ENCODE data around the gene WNK2.
"Not testable (repeated sequence)": the region's sequence is repeated elsewhere in the genome, so short reads cannot be mapped to it uniquely, and the experiment has no call there.

Gene WNK2

DNA sequence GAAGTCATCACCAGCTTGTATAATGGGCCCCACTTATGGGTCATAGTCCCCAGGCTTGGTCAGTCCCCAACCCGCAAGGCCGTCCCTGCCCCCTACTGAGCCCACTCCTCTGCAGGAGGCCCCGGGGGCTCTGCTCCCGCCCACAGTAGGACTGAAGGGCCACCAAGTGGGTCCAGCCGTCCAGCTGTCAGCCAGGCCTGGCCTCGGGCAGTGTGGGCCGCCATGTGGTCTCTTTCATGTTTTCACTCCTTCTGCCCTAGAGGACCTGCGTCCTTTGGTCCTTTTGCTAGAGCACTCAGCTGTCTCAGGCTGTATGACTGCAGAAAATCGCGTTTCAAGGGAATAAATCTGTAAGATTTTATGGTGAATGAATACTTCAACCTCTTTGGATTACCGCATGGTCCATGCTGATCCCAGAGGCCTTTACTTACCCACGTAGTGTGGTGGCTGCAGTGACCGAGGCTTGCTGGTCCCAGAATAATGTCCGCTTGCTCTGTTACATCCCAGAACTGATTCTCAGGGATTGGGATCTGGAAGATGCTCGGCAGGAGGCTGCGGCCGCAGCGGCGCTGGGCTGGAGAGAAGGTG is 161.8 kb downstream of the WNK2 start:
- no peak for DNase-seq

- DNase-seq: no peak
Observed at GRCh38 chr9:93346231-93347112, 162.5 kb downstream of the WNK2 start.

DNA sequence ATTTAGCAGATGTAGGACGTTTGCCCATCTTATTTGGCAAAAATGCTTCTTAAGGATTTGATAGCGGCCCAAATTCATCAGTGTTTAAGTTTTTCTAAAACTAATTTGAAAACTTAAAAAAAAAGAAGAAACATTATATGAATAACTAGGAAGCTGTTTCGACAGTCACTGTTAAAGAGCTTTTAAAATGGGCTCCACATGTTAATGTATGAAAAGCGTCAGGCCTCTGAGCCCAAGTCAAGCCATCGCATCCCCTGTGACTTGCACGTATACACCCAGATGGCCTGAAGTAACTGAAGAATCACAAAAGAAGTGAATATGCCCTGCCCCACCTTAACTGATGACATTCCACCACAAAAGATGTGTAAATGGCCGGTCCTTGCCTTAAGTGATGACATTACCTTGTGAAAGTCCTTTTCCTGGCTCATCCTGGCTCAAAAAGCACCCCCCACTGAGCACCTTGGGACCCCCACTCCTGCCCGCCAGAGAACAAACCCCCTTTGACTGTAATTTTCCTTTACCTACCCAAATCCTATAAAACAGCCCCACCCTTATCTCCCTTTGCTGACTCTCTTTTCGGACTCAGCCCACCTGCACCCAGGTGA is 163.5 kb downstream of the WNK2 start:
- DNase-seq: not testable (repeated sequence)

DNA sequence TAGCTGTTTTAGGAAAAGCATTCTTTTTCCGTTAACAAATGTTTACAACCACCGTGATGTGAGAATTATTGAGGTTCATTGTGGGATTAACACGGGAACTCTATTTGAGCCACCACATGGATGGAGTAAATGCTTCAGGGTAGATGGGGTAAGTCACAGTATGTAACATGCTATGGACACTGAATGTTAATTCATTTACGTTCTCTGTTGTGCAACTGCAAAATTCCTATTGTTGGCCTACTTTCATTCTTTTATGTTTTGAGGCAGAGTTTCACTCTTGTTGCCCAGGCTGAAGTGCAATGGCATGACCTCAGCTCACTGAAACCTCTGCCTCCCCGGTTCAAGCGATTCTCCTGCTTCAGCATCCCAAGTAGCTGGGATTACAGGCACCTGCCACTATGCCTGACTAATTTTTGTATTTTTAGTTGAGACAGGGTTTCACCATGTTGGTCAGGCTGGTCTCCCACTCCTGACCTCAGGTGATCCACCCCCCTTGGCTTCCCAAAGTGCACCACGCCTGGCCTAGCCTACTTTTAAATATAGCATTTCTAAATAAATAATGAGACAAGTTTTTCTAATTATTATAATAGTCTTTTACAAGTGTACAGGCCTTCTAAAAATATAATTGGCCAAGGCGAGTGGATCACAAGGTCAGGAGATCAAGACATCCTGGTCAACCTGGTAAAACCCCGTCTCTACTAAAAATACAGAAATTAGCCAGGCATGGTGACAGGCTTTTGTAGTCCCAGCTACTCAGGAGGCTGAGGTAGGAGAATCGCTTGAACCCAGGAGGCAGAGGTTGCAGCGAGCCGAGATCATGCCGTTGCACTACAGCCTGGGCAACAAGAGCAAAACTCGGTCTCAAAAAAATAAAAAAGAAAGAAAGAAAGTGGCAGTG is 169.7 kb downstream of the WNK2 start:
- not testable (repeated sequence) for DNase-seq

DNA sequence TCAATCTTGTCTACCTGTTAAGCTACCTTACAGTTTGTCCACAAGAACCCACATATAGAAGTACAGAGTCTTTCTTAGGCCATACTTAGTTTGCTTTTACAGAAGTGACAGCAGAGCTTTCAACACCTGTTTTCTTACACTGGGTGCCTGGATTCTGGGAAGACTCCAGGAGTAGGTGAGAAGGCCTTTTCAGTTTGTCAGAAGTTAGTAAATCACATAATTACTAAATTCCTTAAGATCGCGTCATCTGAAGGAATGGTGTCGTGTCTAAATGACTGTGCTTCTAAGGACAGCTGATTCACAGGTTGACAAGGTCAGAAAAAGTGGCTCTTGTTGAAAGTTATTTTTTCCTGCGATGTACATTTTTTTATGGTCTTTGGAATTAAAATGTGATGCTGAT is 170.5 kb downstream of the WNK2 start:
- DNase-seq: no peak

GRCh38 chr9:93355827-93356226 is 171.9 kb downstream of the WNK2 start:
- DNase-seq: no peak

DNA sequence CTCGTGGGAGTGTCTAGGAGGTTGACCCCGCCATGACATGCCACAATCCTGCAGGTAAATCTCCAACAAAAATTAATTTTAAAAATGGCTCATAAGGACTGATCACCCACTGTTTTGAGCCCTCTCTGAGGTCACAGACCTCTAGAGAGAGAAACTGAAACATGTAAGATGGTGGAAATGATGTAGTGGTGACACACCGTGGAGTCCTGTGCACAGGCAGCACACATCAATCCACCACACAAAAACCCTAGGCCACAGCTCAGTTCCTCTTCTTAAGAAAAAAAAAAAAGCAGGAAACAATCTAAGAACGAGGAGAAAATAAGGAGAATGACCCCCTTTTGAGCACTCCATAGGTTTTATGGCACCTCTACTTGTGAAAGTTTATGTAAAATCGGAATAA is 173.7 kb downstream of the WNK2 start:
- no peak for DNase-seq

DNA sequence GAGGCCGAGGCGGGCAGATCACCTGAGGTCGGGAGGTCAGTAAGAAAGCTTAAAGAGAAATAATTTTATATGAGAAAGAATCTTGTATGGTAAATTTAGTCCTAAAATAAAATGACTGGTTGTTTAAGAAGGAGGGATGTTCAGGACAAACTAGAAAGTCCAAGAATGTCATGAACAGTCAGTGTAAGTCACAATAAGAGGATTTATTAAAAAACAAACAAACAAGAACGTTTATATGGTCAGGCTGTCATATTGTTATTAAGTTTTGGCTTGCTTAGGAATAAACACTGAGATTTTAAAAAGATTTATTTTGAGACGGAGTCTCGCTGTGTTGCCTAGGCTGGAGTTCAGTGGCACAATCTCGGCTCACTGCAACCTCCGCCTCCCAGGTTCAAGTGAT is 176.0 kb downstream of the WNK2 start:
- DNase-seq: not testable (repeated sequence)

DNA sequence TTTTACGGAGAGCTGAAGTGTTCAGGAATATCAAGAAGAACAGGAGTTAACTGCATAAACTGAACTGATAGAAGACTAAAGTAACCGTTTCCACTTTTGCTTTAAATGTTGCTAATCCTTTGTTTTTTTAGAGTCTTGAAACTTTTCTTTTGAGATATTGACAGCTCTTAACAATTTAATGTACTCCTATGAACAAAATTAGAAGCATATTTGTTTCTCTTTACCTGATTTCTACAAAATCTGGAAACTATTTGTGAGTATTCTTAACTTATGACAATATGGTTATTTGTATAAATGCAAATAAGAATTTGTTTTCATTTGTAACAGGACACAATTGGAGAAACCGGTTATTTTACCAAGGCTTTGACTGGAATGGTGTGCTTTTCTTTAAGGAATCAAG is 178.1 kb downstream of the WNK2 start:
- no peak for DNase-seq

DNA sequence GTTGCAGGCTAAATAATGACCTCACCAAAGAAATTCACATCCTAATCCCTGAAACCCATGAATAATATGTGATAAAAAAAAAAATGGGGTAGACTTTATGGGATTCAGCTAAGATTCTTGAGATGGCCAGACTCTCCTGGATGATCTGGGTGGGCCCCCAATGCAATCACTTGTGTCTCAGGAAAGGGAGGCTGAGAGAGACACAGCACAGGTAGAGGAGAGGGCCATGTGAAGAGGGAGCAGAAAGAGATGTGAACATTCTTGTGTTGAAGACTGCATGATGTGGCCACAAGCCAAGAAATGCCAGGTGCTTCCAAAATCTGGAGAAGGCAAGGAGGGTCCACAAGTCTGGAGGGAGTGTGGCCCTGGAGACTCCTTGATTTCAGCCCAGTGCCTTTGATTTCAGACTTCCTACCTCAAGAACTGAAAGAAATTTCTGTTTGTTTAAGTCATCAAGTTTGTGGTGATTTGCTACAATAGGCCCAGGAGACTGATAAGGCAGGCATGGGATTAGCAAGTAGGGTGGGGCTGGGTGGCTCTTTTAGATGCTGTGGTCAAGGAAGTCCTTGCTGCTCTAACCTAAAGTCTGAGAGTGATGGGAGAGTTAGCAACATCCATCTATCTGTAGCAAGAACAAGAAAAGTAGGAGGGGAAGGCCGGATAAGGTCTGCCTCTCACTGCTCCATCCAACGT is 180.9 kb downstream of the WNK2 start:
- no peak for DNase-seq

DNA sequence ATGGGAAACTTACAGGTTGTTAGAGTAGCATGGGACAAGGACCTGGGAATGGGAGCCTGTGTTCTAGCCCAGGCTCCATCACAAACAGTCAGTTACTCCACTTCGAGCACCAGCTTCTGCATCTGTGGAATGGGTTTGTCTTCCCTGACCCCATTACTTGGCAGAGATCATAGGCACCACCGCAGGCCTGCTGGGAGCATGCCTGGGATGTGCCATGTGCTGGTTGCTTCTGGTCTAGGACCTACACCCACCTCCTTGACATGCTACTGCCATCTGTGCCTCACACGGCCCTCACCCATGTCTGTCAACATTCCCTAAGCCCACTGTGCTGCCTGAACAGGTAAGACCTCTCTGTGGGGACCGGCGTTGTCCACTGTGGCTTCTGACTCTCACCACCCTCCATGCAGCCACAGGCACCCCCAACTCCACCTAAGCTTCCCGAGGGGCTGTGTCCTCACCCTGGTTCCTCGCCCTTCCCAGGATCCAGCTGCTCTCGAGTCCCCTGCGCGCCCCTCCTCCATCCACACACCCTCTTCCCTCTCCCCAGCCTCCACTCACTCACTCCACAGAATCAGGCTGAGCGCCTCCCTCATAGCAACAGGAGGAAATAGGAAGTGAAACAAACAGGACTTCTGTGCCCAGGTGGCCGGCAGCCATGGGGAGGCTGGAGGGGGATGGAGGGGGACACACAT is 181.6 kb downstream of the WNK2 start:
- DNase-seq: no peak

DNA sequence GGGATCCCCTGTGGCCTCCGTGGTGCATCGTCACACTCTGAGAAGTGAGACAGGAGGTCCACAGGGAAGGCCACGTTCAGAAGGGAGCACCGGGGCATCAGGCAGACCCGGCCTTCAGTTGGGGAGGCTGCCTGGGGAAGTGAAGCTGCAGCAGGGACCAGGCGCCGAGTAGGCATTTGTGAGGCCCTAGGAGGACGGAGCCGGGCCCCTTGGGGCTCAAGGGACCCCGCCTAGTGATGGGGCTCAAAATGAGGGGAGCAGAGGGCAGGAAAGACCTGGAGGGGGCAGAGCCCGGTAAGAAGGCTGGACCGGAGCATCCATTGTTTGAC is 182.1 kb downstream of the WNK2 start:
- DNase-seq: no peak

DNA sequence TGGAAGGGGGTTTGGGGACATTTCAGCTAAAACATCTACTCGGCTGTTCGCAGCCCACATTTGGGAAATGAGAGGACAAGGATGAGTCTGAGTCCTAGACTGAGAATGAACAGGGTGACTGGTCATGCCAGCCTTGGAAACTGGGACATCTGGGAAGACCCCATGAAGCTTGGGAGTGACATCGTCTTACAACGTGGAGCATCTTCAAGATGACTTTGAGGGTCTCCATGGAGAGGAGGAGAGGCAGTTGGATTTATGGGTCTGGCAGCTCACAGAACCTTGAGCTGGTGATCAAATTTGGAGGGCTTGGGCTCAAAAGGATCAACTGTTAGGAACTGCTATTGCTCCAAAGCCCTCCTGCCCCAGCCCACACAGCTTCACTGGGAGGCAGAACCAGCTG is 182.5 kb downstream of the WNK2 start:
- DNase-seq: not testable (repeated sequence)

- no peak for DNase-seq
Observed at GRCh38 chr9:93368437-93368836, 184.5 kb downstream of the WNK2 start.

GRCh38 chr9:93369686-93370085 is 185.7 kb downstream of the WNK2 start:
- no peak for DNase-seq

Measured in NCI-H1417 treated with DMSO at 0.1 percent for 48 hours (cell line).